SK-N-MC (cell line): Measurements from ENCODE around the gene MRPS24.

Experiments used
- DNase-seq: peaks from one replicate; pipeline ENCODE4 v3.0.0-alpha.2; 2011; ENCODE audit warnings: low read depth, low spot score
- H3K27ac ChIP-seq: fragments of 200-600 bp; sonication (generic); 2 replicates; pipeline ENCODE4 v1.5.1; 2016; ENCODE audit warnings: mixed run types
- H3K36me3 ChIP-seq: fragments of 200-600 bp; sonication (generic); 2 replicates; pipeline ENCODE4 v1.6.1; 2017; ENCODE audit warnings: antibody characterized with exemption, low read length, mixed read lengths; ENCODE audit not compliant: insufficient read depth
- H3K4me3 ChIP-seq: fragments of 200-600 bp; sonication (generic); 2 replicates; pipeline ENCODE4 v1.5.1; 2016
- H3K9ac ChIP-seq: fragments of 200-600 bp; sonication (generic); 2 replicates; pipeline ENCODE4 v1.8.0; 2017; ENCODE audit warnings: mixed run types, mixed read lengths; ENCODE audit not compliant: insufficient read length
- H3K9me3 ChIP-seq: fragments of 200-600 bp; sonication (generic); 2 replicates; pipeline ENCODE4 v1.6.1; 2017; ENCODE audit warnings: low read depth, mild to moderate bottlenecking, antibody characterized with exemption, low read length, moderate library complexity, mixed read lengths
- EZH2 ChIP-seq: fragments of 200-600 bp; sonication (generic); IDR thresholded peaks from one replicate; pipeline ENCODE4 v1.6.1; 2017; ENCODE audit warnings: antibody characterized with exemption
- FOXP2 ChIP-seq: optimal IDR thresholded peaks from 2 replicates; pipeline ENCODE3; 2011; ENCODE audit warnings: mild to moderate bottlenecking, moderate library complexity; ENCODE audit not compliant: insufficient read depth; ENCODE audit errors: extremely low read length, control extremely low read depth
- POLR2AphosphoS5 ChIP-seq: IDR thresholded peaks from 2 replicates; pipeline ENCODE4 v1.6.1; 2012; ENCODE audit warnings: mild to moderate bottlenecking, low read depth, low read length, borderline replicate concordance

Gene MRPS24

DNA sequence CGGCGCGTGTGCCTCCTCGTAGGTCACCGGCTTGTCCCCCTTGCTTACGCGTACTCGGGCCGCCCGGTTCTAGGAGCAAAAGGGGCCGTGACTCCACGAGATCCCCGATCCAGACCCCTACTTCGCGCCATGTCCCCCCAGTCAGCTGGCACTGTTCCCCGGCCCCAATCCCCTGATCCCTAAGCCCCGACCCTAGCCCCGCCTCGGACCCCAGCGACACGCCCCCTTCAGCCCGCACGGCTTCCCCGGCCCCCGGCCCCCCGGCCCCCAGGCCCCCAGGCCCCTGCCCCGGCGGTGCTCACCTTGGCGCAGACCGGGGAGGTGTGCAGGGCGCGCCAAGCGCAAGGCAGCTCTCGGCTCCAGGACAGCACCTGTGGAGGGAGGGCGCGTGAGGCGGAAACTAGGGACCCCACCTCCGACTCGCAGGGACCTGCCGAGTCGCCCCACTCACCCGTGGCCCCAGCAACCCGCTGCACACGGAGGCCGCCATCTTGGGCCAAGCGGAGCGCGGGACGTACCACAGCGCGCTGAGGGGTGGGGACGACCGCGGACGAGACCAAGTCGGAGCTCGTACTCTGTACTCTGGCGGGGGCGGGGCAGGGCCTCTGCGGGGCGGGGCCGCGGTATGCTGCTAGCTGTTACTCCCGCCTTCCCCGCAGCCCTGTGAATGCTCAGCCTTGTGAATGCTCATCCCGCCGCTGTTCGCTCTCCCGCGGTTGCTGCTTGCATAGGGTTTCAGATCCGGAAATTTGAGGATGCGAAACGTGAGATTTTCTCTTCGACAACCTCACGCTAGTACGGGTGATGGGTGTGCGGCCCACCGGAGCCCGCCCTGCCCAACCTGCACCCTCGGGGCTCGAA lies at the start of gene MRPS24:
Gene MRPS24 (minus strand): TSS at position 512 of the 861 bp plus-strand sequence. CDS start 22 bp downstream, at position 490.
- peak within 1 kb of the TSS; percentile 84 for H3K9ac ChIP-seq
- DNase-seq, result peak; percentile 55
- H3K4me3 ChIP-seq, result peak within 1 kb of the TSS; percentile 91
- TF ChIP-seq EZH2, result no peak
- no peak for TF ChIP-seq FOXP2
- TF ChIP-seq POLR2AphosphoS5, result peak; percentile 99
- H3K9me3 ChIP-seq, result no peaks in the 10 kb centered on the region
- H3K27ac ChIP-seq, result peak within 1 kb of the TSS; percentile 70; the same call in 1 of the 2 replicates
- H3K36me3 ChIP-seq, result peaks cover 23% of the 10 kb centered on the region

DNA sequence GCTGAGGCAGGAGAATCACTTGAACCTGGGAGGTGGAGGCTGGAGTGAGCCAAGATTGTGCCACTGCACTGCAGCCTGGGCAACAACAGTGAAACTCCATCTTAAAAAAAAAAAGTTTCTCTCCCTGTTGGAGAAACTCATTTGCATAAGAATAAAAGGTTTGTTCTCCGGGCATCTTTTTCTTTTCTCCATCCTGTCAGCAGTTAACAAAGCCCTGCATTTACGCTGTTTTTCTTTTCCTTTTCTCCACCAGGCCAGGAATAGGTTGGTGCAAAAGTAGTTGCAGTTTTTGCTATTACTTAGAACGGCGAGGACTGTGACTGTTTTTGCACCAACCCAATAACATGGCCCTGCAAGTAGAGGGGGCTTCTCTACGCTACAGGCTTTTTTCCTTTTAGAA lies 46.6 kb upstream of the MRPS24 start:
- H3K9me3 ChIP-seq, result no peaks in the 10 kb centered on the region
- TF ChIP-seq EZH2, result no peak
- TF ChIP-seq POLR2AphosphoS5, result no peak
- TF ChIP-seq FOXP2, result no peak
- H3K4me3 ChIP-seq, result no peak overlapping the region
- no peak for DNase-seq
- H3K9ac ChIP-seq, result no peak overlapping the region
- no peak overlapping the region for H3K27ac ChIP-seq
- no peaks in the 10 kb centered on the region for H3K36me3 ChIP-seq

DNA sequence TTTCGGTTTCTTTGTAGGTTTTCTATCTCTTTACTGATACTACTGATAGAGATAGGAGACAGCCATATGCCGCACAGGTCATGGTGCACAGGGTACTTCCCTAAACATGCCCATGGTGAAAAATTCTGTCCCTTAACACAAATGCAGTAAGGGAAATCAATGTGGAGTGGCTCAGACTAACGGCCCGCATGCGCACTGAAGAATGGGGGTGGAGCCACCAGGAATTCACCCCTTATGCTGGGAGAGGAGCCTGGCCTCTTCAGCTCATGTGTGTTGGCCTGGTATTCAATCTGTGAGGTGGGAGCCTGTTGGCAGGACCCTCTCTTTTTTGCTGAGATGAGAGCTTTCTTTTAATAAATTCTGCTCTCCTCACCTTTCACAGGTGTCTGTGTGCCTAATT lies 45.5 kb upstream of the MRPS24 start:
- Histone ChIP-seq H3K9ac (no peak overlapping the region), H3K9me3 (no peaks in the 10 kb centered on the region), H3K4me3 (no peak overlapping the region), H3K36me3 (no peaks in the 10 kb centered on the region), H3K27ac (no peak overlapping the region)
- no peak for DNase-seq
- TF ChIP-seq EZH2 (no peak), POLR2AphosphoS5 (no peak), FOXP2 (no peak)

DNA sequence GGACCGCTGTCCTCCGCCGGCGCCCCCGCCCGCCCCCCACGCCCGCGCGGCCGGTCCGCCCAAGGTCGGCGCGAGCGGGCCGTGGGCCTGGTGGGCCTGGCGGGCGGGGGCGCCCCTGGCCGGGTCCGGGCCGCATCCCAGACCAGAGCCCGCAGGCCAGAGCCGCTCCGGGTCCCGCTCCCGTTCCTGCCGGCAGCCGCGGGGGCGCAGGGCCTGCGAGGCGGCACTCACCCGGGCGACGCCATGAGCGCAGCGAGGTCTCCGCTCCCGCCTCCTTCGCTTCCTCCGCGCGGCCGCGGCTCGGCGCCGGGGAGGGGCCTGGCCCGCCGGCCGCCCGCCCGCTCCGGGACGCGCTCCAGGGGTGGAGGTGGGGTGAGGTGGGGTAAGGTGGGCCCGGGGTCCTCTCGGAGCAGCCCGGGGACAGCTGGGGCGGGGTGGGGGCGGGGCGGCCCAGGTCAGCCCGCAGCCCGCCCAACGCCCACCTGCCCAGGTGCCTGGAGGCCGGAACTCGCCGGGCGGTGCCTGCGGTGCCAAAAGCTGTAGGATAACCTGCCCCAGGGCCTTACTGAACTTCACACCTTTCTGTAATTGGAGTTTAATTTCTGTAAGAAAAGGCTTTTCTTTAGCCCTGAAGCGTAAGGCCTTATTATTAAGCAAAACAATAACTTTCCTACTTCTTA lies 37.2 kb upstream of the MRPS24 start, which contains the start of gene URGCP:
Gene URGCP (minus strand): TSS at position 266 of the 680 bp plus-strand sequence. CDS start 21 bp downstream, at position 245.
- DNase-seq, result no peak
- Histone ChIP-seq H3K36me3 (no peaks in the 10 kb centered on the region), H3K27ac (no peak within 1 kb of the TSS), H3K9me3 (no peaks in the 10 kb centered on the region), H3K4me3 (peak within 1 kb of the TSS; percentile 92), H3K9ac (peak within 1 kb of the TSS; percentile 85)
- no peak for TF ChIP-seq EZH2
- TF ChIP-seq FOXP2, result no peak
- no peak for TF ChIP-seq POLR2AphosphoS5

DNA sequence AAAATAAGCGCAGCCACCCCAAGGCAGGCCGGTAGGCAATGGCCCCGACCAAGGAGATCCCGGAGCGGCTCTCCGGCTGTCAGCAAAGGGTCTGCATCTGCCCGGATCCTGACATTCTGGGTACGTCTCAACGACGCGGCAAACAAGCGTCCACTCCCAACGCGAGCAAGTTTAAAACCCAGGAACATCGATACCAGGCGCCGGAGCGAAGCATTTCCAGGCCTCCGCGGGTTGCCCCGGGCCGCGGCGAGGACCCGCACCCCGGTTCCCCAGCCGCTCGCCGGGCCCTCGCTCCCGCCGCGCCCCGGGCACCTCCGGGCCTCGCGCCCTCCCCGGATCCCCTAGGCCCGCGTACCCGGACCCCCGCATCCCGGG lies 36.6 kb upstream of the MRPS24 start:
- no peak overlapping the region for H3K27ac ChIP-seq
- H3K9me3 ChIP-seq, result no peaks in the 10 kb centered on the region
- peak overlapping the region; percentile 85 for H3K9ac ChIP-seq
- TF ChIP-seq EZH2 (no peak), FOXP2 (no peak), POLR2AphosphoS5 (no peak)
- H3K36me3 ChIP-seq, result no peaks in the 10 kb centered on the region
- peak overlapping the region; percentile 92 for H3K4me3 ChIP-seq
- DNase-seq, result no peak

DNA sequence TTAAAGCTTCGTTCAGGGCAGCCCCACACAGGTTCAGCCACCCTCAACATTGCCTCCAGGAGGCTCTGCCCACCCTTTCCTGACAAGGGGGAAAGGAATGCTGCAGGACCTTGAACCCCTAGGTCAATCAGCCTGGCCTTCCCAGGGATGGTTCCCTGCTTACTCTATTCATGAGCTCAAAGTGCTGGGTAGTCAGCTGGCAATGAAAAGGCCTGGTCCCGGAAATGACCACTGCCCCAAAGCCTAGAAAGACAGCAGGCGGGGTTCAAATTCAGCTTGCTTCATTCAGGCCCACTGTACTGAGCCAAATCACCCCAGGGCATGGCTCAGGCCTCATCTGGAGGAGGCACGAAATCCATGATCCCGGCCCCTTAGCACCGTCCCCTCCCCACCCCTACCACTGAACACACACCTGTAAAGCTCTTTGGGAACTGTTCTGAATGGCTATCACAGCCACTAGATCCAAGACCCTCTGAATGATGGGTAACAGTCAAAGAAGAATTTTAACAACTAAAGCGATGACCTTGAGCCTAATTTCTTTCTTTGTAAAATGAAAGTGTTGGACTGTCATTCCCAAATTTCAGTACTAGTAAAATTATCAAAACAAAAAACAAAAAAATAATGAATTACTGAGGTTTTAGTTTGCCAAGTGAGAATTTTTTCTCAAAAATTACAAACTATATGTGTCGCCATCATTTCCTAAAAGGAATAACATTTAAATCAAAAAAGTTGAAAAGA lies 36.1 kb upstream of the MRPS24 start:
- Histone ChIP-seq H3K4me3 (peak overlapping the region; percentile 92), H3K9me3 (no peaks in the 10 kb centered on the region), H3K36me3 (no peaks in the 10 kb centered on the region), H3K27ac (no peak overlapping the region), H3K9ac (peak overlapping the region; percentile 85)
- DNase-seq, result no peak
- TF ChIP-seq FOXP2 (no peak), EZH2 (no peak), POLR2AphosphoS5 (no peak)

DNA sequence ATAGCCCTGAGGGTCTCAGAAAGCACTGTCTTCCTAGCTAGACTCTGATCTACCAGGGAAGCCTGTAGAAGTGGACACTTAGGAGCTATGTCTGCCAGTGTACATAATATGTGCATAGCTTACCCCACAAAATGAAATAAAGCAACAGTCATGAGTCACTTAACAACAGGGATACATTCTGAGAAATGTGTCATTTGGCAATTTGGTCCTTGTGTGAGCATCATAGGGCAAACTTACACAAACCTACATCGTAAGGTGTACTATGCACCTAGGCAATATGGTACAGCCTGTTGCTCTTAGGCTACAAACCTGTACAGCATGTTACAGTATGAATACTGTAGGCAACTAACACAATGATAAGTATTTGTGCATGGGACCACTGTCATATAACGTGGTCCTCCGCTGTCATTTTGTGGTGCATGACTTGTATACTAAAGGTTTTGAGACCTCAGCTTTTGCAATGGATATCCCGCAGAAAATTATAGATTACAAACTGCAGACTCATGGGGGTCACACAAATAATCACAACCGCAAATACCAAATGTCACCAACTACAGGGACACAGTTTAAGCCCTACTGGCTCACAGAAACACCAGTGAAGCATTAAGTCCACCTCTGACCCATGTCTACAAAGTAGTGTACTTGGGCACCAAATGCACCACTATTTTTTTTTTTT lies 35.4 kb upstream of the MRPS24 start:
- DNase-seq, result no peak
- H3K9me3 ChIP-seq, result no peaks in the 10 kb centered on the region
- H3K36me3 ChIP-seq, result no peaks in the 10 kb centered on the region
- H3K9ac ChIP-seq, result no peak overlapping the region
- H3K27ac ChIP-seq, result no peak overlapping the region
- no peak for TF ChIP-seq EZH2
- no peak for TF ChIP-seq POLR2AphosphoS5
- TF ChIP-seq FOXP2, result no peak
- H3K4me3 ChIP-seq, result peak overlapping the region; percentile 92; the same call in 1 of the 2 replicates
